Endometrial microvascular endothelial cells (primary cell): ENCODE results near the gene SPATS1. TPM values are rescaled to one million over a fixed set of nuclear protein-coding genes. Genes with fewer than 3 reads are reported as not detected.

Experiments used
- in situ Hi-C: cut with HindIII; loops from 2 replicates; pipeline ENCODE4 v1.10.0; 2017; ENCODE audit warnings: low sequenced_read_pairs, low pct_unique_long_range_greater_than_20kb; ENCODE audit errors: inconsistent ontology term
- total RNA-seq: library from RNA; depleted of rRNA; stranded (reverse); fragments of >200 nt; gene quantifications from one replicate; pipeline ENCODE4 v1.2.3, GENCODE V29; 2015; ENCODE audit errors: inconsistent ontology term

Gene SPATS1
- total RNA-seq, 1 donor from 2014 or later, result not detected

DNA sequence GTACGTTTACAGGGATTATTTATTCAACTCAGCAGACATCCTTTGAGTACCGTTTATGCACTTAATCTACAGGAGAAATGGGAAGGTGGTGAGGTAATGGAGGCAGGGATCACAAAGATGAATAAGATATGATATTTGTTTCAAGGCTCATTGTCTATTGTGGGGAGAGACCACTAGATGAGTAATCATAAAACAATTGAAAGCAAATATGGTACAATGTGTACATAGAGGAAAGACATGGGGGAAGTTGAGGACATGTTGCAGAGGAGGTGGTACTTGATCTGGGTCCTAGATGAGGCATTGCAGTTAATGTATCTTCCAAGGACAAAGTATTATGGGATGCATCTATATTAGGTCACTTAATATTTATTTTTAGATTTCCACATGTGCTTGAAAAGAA, 31.3 kb downstream of the SPATS1 start:
- in situ Hi-C loops, result no loop called here

DNA sequence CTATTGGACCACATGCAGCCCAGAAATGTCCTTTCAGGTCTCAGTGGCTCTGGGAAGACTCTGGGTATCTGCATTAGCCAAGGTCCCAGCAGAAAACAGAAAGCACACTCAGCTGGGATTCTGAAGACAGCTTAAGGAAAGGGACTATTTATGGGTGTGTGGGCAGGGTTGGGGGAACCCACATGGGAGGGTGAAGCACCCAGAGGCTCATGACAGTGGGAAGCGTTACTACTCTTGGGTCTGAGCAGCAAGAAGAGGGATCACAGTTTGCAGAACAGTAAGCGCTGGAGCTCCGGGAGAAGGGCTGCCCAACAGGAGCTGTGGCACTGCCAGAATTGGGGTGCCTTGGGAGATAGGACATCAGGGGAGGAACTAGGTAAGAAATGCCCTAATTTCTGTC, 32.6 kb downstream of the SPATS1 start:
- in situ Hi-C loops, result no loop called here

DNA sequence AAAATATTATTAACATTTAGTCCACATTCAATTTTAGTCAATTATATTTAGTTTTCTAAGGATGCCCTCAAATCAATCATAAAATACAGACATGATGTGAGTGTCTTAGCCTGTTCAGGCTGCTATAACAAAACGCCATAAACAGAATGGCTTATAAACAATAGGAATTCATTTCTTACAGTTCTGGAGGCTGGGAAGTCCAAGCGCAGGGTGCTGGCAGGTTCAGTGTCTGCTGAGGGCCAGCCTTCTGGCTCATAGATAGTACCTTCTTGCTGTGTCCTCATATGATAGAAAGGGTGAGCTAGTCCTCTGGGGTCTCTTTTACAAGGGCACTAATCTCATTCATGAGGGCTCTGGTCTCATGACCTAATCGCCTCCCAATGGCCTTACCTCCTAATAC, 35.0 kb downstream of the SPATS1 start:
- in situ Hi-C loops, result no loop called here

DNA sequence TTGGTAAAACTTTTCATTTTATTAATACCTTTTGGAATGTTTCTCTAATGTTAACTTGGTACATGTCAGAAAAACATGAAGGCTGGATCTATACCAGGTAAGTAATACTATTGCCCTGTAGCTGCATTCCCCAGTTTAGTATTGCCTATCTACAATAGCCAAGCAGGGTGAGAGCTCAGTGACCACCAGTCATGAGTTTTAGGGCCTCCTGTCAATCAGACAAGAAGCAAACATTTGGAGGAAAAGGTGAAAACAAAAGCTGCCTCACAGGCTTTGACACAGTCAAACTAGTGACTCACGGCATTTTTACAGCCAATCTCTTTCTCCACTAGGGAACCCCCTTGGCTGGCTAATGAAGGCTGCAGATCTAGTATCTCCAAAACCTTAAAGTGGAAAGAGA, 35.5 kb downstream of the SPATS1 start:
- in situ Hi-C loops, result no loop called here

DNA sequence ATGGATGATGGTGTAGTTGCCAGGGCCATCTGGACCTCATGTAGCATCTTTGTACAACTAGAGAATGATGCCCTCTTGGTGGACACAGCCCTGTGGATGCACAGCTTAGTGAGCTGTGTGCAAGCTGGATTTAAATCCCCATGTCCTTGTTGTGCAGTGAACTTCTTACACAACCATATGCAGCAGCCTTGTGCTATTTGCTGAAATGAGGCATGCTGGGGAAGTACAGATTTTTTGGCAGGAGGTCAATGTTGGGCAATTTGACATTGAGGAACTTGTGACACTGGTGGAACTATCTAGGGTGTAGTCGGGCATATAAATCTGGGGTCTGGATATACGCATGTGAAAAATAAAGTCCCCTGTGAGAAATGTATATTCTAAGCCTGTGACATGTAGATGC, 39.3 kb downstream of the SPATS1 start:
- in situ Hi-C loops, result no loop called here

DNA sequence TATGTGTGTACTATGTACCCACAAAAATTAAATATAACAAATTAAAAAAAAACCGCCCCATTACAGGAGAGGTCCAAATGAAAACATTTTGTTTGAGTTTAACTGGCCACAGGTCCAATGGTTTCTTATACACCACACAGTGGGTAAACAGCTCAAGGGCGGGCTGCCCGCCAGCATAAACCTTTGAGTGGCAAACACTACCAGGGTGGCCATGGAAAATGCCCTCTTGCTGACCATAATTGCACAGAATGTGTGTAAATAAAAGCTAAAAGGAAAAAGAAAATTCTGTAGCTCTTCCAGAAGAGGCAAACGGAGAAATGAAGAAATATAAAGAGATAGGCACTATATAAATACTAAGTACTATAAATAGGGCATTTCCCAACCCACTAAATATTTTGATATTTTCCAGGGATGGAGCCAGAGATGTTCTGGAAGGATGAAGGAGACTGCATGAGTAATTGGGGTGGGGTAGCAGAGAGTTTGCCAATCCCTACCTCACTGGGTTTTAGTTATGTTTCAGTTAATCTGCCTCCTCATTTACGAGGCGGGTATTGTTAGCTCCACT, 44.0 kb downstream of the SPATS1 start:
- in situ Hi-C loops, result no loop called here

DNA sequence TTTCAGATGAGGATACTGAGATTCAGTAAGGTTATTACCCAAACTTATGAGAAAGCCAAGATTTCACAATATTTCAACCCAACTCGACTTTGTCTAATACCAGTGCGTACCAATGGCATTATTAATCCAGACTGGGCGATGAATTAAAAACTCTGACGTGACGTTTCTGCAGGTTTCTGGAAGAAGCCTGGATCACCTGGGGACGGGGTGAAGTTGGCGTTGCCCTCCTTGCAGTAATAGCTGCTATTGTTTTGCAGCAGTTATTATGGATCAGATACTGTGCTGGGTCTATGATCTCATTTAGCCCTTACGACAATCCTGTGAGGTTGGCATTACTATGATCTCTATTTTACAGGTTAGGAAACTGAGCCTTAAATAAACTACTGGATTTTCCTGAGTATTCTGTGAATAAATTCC, 44.5 kb downstream of the SPATS1 start:
- in situ Hi-C loops, result no loop called here

DNA sequence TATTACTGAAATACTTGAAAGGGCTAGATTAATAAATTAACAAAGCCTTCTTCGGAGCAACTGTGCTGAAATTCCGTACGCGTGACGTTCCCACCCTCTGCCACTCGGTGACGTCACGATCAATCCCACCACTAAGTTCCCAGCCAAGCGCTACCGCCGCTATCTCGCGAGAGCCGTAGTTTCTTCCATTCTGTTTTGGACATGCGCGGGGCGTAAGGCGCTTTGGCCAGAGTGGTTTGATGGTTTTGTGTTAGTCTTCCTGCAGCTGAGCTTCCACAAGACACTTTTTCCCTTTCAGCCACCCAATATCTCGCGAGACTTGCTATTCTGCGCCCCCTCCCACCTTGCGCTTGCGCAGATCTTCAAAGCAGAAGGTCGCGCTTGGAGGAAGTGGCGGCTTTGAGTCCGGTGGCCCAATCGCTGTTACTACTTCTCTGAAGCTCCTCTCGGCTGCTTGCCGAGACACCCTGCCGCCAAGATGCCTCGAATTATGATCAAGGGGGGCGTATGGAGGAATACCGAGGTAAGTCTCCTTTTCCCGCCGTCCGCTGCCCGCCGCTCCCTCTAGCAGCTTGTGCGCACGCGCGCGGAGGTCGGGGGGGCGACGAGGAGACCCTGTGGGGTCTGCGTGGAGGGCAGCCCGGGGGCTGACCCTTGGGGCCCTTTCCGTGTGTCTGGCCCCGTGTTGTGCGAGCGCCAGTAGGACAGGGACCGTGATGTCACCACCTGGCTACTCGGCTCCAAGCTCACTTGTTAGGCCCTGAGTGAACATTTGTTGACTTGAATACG, 45.1 kb downstream of the SPATS1 start, which contains the start of gene CDC5L:
Gene CDC5L (plus strand): TSS at position 361 of the 789 bp plus-strand sequence. CDS start 118 bp downstream, at position 479.
- in situ Hi-C loops, result no loop called here

DNA sequence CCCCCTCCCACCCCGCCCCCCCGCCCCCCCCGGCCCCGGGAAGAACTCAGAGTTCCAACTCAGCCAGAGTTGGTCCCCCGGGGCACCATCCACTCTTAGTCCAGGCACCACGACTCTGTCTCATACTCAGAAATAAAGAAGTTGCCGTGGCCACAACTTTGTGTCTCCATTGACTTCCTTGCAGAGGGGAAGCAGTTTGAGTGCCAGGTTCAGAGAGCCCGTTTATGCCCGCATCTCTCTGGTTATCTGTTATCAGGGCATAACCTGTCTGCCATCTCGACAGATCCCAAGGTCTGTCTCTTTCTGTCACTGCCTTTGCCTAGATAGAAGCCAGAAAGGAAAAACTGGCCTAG, 45.7 kb downstream of the SPATS1 start:
- in situ Hi-C loops, result no loop called here

DNA sequence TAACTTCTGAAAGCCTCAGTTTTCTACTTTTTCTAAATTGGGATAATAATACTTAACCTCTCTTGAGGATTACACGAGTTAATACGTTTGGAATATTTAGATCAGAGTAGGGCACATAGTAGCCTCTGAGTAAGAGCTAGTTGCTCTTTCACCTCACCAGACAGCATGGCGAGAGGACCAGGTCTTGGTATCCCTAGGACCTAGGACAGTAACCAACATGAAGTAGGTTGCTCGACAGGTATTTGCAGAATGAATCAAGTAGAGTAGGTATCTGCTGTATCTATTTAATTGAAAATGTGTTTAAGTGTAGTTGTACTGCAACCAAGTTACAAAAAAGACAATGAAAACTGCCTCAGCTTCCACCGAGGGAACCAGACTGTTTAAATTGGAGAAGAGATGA, 46.4 kb downstream of the SPATS1 start:
- in situ Hi-C loops, result no loop called here

DNA sequence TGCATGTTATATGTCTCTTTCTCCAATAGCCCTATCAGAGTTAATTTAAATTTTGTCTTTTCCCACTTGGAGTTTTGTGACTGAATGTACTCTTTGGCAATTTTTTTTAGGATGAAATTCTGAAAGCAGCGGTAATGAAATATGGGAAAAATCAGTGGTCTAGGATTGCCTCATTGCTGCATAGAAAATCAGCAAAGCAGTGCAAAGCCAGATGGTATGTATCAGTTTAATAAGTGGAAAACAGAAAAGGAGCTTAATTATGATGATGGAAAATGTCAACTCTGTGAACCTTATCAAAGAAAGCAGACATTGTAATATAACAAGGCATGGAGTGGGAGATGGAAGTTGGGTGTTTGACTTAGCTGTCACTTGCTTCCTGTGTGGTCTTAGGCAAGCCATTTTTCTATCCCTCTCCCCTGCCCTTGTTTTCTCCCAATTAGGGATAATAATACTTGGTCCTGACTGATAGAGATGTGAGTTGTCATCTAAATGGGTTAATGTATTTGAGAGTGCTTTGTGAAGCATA, 47.8 kb downstream of the SPATS1 start:
- in situ Hi-C loops, result no loop called here

Other genes with a start within 250 kb of the SPATS1 start
- 50.4 TPM for gene MRPL14, start 215.2 kb upstream of the SPATS1 start, total RNA-seq
- 28.7 TPM for gene TMEM63B, start 215.1 kb upstream of the SPATS1 start, total RNA-seq
- gene CAPN11, start 183.8 kb upstream of the SPATS1 start, total RNA-seq, result 3.8 TPM
- not detected for gene MYMX, start 125.7 kb upstream of the SPATS1 start, total RNA-seq
- gene SLC29A1, start 119.1 kb upstream of the SPATS1 start, total RNA-seq, result 158 TPM
- 1,526 TPM for gene HSP90AB1, start 95.5 kb upstream of the SPATS1 start, total RNA-seq
- gene SLC35B2, start 85.1 kb upstream of the SPATS1 start, total RNA-seq, result 56.8 TPM
- gene NFKBIE, start 77.1 kb upstream of the SPATS1 start, total RNA-seq, result 47.3 TPM
- not detected for gene TMEM151B, start 72.2 kb upstream of the SPATS1 start, total RNA-seq
- 20.3 TPM for gene AARS2, start 29.3 kb upstream of the SPATS1 start, total RNA-seq
- 17.9 TPM for gene CDC5L, start 45.1 kb downstream of the SPATS1 start, total RNA-seq